HEK293 (cell line): Measurements from ENCODE around the gene RBP7.

ENCODE experiments used
- CTCF ChIA-PET: fragments of 350-600 bp; formaldehyde crosslinking; extraction: SDS; loops from one replicate; lab custom pipeline; 2021; ENCODE audit warnings: antibody characterized with exemption; lab: Yijun Ruan, JAX
- POLR2A ChIA-PET: fragments of 300-600 bp; formaldehyde crosslinking; extraction: SDS; loops from one replicate; lab custom pipeline; 2020; ENCODE audit warnings: antibody characterized with exemption, inconsistent platforms; lab: Yijun Ruan, JAX
- H3K27ac ChIP-seq: fragments of 200-500 bp; sonication (Bioruptor generic); 2 replicates; pipeline ENCODE4 v1.5.1; 2014; ENCODE audit warnings: low read depth, low read length, control low read depth, inconsistent platforms; ENCODE audit errors: extremely low read depth
- H3K36me3 ChIP-seq, 2 experiments: fragments of 200-500 bp in 1 of 2; sonication (Bioruptor generic) in 1 of 2; 1 replicate in 1 of 2; 2 replicates in 1 of 2; pipeline ENCODE4 v1.5.1; 2014 to 2017; ENCODE audit warnings: inconsistent platforms in 2 of 2, low read length in 2 of 2; ENCODE audit not compliant: control insufficient read depth in 2 of 2, insufficient read depth in 1 of 2
- H3K4me1 ChIP-seq: fragments of 200-500 bp; sonication (Bioruptor generic); 2 replicates; pipeline ENCODE4 v1.5.1; 2014; ENCODE audit warnings: mild to moderate bottlenecking, low read length, inconsistent platforms; ENCODE audit not compliant: control insufficient read depth, insufficient read depth
- H3K4me3 ChIP-seq: 2 replicates; pipeline ENCODE4 v1.5.1; 2011; ENCODE audit warnings: low read depth, mild to moderate bottlenecking, control low read depth, low read length, moderate library complexity
- H3K9me3 ChIP-seq: fragments of 200-500 bp; sonication (Bioruptor generic); 2 replicates; pipeline ENCODE4 v1.5.1; 2014; ENCODE audit warnings: low read depth, low read length, inconsistent platforms; ENCODE audit not compliant: control insufficient read depth, insufficient read depth
- KLF9 ChIP-seq: fragments of 450-650 bp; formaldehyde crosslinking; IDR thresholded peaks from 2 replicates; pipeline ENCODE4 v1.5.1; 2016; ENCODE audit warnings: missing biosample characterization, missing genetic modification characterization, low read depth
- PBX3 ChIP-seq: sonication (generic); formaldehyde crosslinking; IDR thresholded peaks from 2 replicates; pipeline ENCODE4 v1.8.1; 2022; ENCODE audit warnings: mild to moderate bottlenecking, moderate library complexity, missing genetic modification reagents
- REST ChIP-seq: fragments of 450-650 bp; formaldehyde crosslinking; IDR thresholded peaks from 2 replicates; pipeline ENCODE4 v1.5.1; 2016; ENCODE audit warnings: missing biosample characterization, missing genetic modification characterization
- ZFP3 ChIP-seq: fragments of 450-650 bp; formaldehyde crosslinking; IDR thresholded peaks from 2 replicates; pipeline ENCODE4 v1.5.1; 2016; ENCODE audit warnings: low read depth, missing biosample characterization, missing genetic modification characterization
- ZNF311 ChIP-seq: fragments of 450-650 bp; formaldehyde crosslinking; IDR thresholded peaks from 2 replicates; pipeline ENCODE4 v1.5.1; 2017; ENCODE audit warnings: missing biosample characterization, missing genetic modification characterization, borderline replicate concordance
- ZNF549 ChIP-seq: fragments of 450-650 bp; IDR thresholded peaks from 2 replicates; pipeline ENCODE4 v1.5.1; 2018; ENCODE audit warnings: missing biosample characterization, missing genetic modification characterization, mild to moderate bottlenecking, inconsistent platforms, moderate library complexity
- ZNF596 ChIP-seq: fragments of 450-650 bp; IDR thresholded peaks from 2 replicates; pipeline ENCODE4 v1.5.0; 2018; ENCODE audit warnings: missing biosample characterization, mild to moderate bottlenecking, missing genetic modification characterization, moderate library complexity
- ZNF677 ChIP-seq: fragments of 450-650 bp; IDR thresholded peaks from 2 replicates; pipeline ENCODE4 v1.5.0; 2018; ENCODE audit warnings: missing biosample characterization, mild to moderate bottlenecking, missing genetic modification characterization, moderate library complexity
- ZSCAN18 ChIP-seq: fragments of 450-650 bp; formaldehyde crosslinking; IDR thresholded peaks from 2 replicates; pipeline ENCODE4 v1.5.1; 2016; ENCODE audit warnings: missing biosample characterization, missing genetic modification characterization
- TF ChIP-seq, protein P1 (sequence below): fragments of 450-650 bp; formaldehyde crosslinking; IDR thresholded peaks from 2 replicates; pipeline ENCODE4 v1.5.1; 2016; ENCODE audit warnings: missing biosample characterization, missing genetic modification characterization, borderline replicate concordance
- TF ChIP-seq, protein P2 (sequence below): fragments of 450-650 bp; formaldehyde crosslinking; IDR thresholded peaks from 2 replicates; pipeline ENCODE4 v1.5.1; 2016; ENCODE audit warnings: missing biosample characterization, missing genetic modification characterization, low read depth
- TF ChIP-seq, protein P3 (sequence below): fragments of 450-650 bp; formaldehyde crosslinking; IDR thresholded peaks from 2 replicates; pipeline ENCODE4 v1.5.1; 2017; ENCODE audit warnings: missing biosample characterization, mild to moderate bottlenecking, missing genetic modification characterization, moderate library complexity
- TF ChIP-seq, protein P4 (sequence below): fragments of 450-650 bp; formaldehyde crosslinking; conservative IDR thresholded peaks from 2 replicates; pipeline ENCODE4 v1.5.1; 2016; ENCODE audit warnings: low read depth, missing biosample characterization, missing genetic modification characterization
- TF ChIP-seq, protein P5 (sequence below): fragments of 450-650 bp; formaldehyde crosslinking; IDR thresholded peaks from 2 replicates; pipeline ENCODE4 v1.5.1; 2017; ENCODE audit warnings: missing biosample characterization, missing genetic modification characterization

Gene RBP7

GRCh38 chr1:10014016-10014415, 17.0 kb downstream of the RBP7 start (continued):
- TF ChIP-seq REST (tag by site-specific recombination) (no peak), KLF9 (tag by site-specific recombination) (no peak), ZNF311 (tag by site-specific recombination) (no peak), ZNF596 (tag by site-specific recombination) (no peak), ZNF549 (no peak)
- TF ChIP-seq, protein P1, sequence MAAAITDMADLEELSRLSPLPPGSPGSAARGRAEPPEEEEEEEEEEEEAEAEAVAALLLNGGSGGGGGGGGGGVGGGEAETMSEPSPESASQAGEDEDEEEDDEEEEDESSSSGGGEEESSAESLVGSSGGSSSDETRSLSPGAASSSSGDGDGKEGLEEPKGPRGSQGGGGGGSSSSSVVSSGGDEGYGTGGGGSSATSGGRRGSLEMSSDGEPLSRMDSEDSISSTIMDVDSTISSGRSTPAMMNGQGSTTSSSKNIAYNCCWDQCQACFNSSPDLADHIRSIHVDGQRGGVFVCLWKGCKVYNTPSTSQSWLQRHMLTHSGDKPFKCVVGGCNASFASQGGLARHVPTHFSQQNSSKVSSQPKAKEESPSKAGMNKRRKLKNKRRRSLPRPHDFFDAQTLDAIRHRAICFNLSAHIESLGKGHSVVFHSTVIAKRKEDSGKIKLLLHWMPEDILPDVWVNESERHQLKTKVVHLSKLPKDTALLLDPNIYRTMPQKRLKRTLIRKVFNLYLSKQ (tag by site-specific recombination): no peak

- ChIA-PET CTCF (interaction anchor here (0.5 to 0.7 kb wide), 2 partner anchors 14 to 188 kb away, joined by 3 to 4 read pairs; no protein-coding TSS in a partner anchor), POLR2A (no interaction called here)
- Histone ChIP-seq H3K9me3 (no peaks in the 10 kb centered on the region), H3K36me3 (no peaks in the 10 kb centered on the region), H3K27ac (no peak overlapping the region), H3K4me1 (no peaks in the 10 kb centered on the region), H3K4me3 (no peak overlapping the region)
- TF ChIP-seq, protein P2, sequence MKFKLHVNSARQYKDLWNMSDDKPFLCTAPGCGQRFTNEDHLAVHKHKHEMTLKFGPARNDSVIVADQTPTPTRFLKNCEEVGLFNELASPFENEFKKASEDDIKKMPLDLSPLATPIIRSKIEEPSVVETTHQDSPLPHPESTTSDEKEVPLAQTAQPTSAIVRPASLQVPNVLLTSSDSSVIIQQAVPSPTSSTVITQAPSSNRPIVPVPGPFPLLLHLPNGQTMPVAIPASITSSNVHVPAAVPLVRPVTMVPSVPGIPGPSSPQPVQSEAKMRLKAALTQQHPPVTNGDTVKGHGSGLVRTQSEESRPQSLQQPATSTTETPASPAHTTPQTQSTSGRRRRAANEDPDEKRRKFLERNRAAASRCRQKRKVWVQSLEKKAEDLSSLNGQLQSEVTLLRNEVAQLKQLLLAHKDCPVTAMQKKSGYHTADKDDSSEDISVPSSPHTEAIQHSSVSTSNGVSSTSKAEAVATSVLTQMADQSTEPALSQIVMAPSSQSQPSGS (tag by site-specific recombination): no peak
- TF ChIP-seq PBX3 (CRISPR knock-in tag): no peak
- TF ChIP-seq, protein P3, sequence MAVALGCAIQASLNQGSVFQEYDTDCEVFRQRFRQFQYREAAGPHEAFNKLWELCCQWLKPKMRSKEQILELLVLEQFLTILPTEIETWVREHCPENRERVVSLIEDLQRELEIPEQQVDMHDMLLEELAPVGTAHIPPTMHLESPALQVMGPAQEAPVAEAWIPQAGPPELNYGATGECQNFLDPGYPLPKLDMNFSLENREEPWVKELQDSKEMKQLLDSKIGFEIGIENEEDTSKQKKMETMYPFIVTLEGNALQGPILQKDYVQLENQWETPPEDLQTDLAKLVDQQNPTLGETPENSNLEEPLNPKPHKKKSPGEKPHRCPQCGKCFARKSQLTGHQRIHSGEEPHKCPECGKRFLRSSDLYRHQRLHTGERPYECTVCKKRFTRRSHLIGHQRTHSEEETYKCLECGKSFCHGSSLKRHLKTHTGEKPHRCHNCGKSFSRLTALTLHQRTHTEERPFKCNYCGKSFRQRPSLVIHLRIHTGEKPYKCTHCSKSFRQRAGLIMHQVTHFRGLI: no peak
These were observed 22.5 kb downstream of the RBP7 start for GRCh38 chr1:10019561-10019960.

- no peaks in the 10 kb centered on the region for H3K36me3 ChIP-seq
- H3K9me3 ChIP-seq: no peaks in the 10 kb centered on the region
- H3K27ac ChIP-seq: no peak overlapping the region
- H3K4me1 ChIP-seq: no peaks in the 10 kb centered on the region
- H3K4me3 ChIP-seq: no peak overlapping the region
- ChIA-PET CTCF (interaction anchor here (0.5 to 0.7 kb wide), 2 partner anchors 13 to 189 kb away, joined by 3 to 4 read pairs; no protein-coding TSS in a partner anchor), POLR2A (no interaction called here)
- TF ChIP-seq ZFP3 (tag by site-specific recombination) (no peak), ZSCAN18 (tag by site-specific recombination) (no peak), ZNF677 (tag by site-specific recombination) (no peak)
- TF ChIP-seq, protein P4, sequence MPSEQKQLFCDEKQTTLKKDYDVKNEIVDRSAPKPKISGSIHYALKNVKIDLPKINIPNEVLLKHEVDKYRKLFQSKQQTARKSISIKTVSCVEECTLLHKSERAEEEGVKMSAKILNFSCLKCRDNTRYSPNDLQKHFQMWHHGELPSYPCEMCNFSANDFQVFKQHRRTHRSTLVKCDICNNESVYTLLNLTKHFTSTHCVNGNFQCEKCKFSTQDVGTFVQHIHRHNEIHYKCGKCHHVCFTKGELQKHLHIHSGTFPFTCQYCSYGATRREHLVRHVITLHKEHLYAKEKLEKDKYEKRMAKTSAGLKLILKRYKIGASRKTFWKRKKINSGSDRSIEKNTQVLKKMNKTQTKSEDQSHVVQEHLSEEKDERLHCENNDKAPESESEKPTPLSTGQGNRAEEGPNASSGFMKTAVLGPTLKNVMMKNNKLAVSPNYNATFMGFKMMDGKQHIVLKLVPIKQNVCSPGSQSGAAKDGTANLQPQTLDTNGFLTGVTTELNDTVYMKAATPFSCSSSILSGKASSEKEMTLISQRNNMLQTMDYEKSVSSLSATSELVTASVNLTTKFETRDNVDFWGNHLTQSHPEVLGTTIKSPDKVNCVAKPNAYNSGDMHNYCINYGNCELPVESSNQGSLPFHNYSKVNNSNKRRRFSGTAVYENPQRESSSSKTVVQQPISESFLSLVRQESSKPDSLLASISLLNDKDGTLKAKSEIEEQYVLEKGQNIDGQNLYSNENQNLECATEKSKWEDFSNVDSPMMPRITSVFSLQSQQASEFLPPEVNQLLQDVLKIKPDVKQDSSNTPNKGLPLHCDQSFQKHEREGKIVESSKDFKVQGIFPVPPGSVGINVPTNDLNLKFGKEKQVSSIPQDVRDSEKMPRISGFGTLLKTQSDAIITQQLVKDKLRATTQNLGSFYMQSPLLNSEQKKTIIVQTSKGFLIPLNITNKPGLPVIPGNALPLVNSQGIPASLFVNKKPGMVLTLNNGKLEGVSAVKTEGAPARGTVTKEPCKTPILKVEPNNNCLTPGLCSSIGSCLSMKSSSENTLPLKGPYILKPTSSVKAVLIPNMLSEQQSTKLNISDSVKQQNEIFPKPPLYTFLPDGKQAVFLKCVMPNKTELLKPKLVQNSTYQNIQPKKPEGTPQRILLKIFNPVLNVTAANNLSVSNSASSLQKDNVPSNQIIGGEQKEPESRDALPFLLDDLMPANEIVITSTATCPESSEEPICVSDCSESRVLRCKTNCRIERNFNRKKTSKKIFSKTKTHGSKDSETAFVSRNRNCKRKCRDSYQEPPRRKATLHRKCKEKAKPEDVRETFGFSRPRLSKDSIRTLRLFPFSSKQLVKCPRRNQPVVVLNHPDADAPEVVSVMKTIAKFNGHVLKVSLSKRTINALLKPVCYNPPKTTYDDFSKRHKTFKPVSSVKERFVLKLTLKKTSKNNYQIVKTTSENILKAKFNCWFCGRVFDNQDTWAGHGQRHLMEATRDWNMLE (tag by site-specific recombination): no peak
- TF ChIP-seq, protein P5, sequence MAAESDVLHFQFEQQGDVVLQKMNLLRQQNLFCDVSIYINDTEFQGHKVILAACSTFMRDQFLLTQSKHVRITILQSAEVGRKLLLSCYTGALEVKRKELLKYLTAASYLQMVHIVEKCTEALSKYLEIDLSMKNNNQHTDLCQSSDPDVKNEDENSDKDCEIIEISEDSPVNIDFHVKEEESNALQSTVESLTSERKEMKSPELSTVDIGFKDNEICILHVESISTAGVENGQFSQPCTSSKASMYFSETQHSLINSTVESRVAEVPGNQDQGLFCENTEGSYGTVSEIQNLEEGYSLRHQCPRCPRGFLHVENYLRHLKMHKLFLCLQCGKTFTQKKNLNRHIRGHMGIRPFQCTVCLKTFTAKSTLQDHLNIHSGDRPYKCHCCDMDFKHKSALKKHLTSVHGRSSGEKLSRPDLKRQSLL: no peak
These were observed 23.1 kb downstream of the RBP7 start for GRCh38 chr1:10020086-10020485.
